Right lobe of liver (tissue), 4 donors: Measurements from ENCODE around the gene MACROD1.

ENCODE experiments used
- CTCF ChIP-seq, 4 donors: fragments of 200-600 bp in 3 of 4; fragments of 450-650 bp in 1 of 4; IDR thresholded peaks; one replicate each; pipeline versions ENCODE4 v1.5.1 to v1.8.0; 2016 to 2022; ENCODE audit warnings: antibody characterized with exemption in 4 of 4, mild to moderate bottlenecking in 2 of 4
- POLR2A ChIP-seq: fragments of 450-650 bp; IDR thresholded peaks from one replicate; pipeline ENCODE4 v1.6.1; 2017; ENCODE audit warnings: antibody characterized with exemption, mild to moderate bottlenecking
- donor health status: DM: no; HTN: no; CAD: no.
- donor health status: DM: no; HTN: no; CAD: no.
- donor health status: DM: no; HTN: yes; CAD: no.

- TF ChIP-seq CTCF (IDR thresholded peaks at IDR 0.05) = no peak
- no peak for TF ChIP-seq POLR2A
These were observed 166.4 kb downstream of the MACROD1 start for GRCh38 chr11:63999349-64000025.
